Measurements from ENCODE around the gene SMC1B.

The SMC1B gene

DNA sequence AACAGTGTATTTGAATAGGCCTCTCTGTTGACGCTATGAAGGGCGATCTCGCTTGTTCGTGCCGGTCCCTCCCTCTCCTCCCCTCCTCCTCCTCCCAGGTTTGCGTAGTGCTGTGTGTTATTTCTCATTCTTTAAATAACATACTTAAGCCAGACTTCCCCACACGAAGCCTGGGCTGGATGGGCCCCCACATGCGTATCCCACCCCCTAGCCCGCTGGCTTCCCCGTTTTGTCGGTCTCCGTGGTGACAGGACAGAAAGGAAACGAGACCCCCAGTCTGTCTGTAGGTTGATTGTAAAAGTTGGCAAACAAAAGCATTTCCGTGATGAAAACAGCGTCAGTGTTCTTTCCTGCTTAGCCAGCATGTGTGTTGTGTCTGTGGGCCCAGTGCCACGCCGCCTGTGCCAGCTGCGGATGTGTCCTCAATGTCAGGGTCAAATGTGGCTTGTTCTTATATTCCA lies 76.4 kb downstream of the SMC1B start:
- Histone ChIP-seq H3K4me2 (ENCODE audit: low read length) (no peak overlapping the region), H2BK120ac (ENCODE audit: insufficient read depth, low read length, poor library complexity) (no peak overlapping the region), H4K8ac (ENCODE audit: low read depth, low read length) (no peak overlapping the region), H3K36me3 (ENCODE audit: control insufficient read depth in 1 of 2, insufficient read depth in 2 of 2, low read length in 2 of 2) (peaks cover 48 to 57% of the 10 kb centered on the region in 2 experiments), H3K9ac (ENCODE audit: low read length) (no peak overlapping the region), H2BK5ac (ENCODE audit: low read depth, low read length, poor library complexity) (no peak overlapping the region), H4K91ac (ENCODE audit: low read depth, low read length) (no peak overlapping the region), H3K79me2 (ENCODE audit: control insufficient read depth, insufficient read depth, low read length, poor library complexity) (no peaks in the 10 kb centered on the region), H3K9me3 (ENCODE audit: insufficient read depth, low read depth, low read length) (no peaks in the 10 kb centered on the region), H3K27me3 (ENCODE audit: insufficient read depth, low read length) (no peaks in the 10 kb centered on the region), H3K14ac (ENCODE audit: low read length) (no peak overlapping the region), H2AFZ (ENCODE audit: insufficient read depth, low read length, poor library complexity) (no peak overlapping the region), H3K79me1 (ENCODE audit: low read length) (no peaks in the 10 kb centered on the region), H3K27ac (ENCODE audit: low read depth, low read length) (no peak overlapping the region), H3K18ac (ENCODE audit: low read length) (no peak overlapping the region), H3K4ac (ENCODE audit: low read depth, low read length) (no peak overlapping the region), H3K4me1 (ENCODE audit: control insufficient read depth in 1 of 2, insufficient read depth in 2 of 2, low read length in 2 of 2) (no peaks in the 10 kb centered on the region), H4K12ac (ENCODE audit: low read depth, low read length) (no peak overlapping the region), H3K23ac (ENCODE audit: low read length) (no peak overlapping the region), H2BK12ac (ENCODE audit: low read length) (no peak overlapping the region), H3K4me3 (ENCODE audit: low read depth, low read length) (no peak overlapping the region), H2AK5ac (ENCODE audit: low read length) (no peak overlapping the region)
- no peak for DNase-seq
- WGBS (ENCODE audit: extremely low coverage, insufficient coverage, insufficient read length), result no CpG with 5 or more reads among the region's 18 CpGs

DNA sequence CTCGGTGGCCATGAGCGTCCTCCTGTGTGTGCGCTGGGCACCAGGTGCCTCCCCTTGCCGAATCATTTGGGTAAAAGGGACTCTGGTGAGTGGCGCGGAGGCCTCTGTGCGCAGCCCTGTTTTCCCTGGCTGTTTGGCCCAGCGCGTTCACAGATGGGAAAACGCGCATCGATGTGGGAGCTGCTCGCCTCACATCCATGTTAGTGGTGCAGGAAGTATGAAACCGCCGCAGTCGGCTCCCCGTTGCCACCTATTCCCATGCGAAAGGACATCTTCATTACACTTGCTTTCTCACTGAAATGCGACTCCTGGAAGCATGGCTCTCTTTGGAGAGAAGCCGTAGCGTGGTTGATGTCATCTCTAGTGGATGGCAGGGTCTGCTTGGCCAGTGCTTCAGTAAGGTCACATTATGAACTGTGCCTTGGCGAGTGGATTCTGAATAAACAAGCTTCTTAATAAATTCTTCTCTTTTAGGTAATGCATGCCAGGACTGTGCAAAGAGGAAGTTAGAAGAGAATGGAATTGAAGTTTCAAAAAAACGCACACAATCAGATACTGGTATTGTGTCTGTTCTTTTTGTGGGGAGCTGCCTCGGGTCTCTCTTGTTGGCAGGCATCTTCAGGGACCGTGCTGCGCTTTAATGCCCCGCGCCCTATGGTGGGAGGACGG lies 77.4 kb downstream of the SMC1B start:
- Histone ChIP-seq H2AFZ (ENCODE audit: insufficient read depth, low read length, poor library complexity) (no peak overlapping the region), H3K4ac (ENCODE audit: low read depth, low read length) (no peak overlapping the region), H3K9me3 (ENCODE audit: insufficient read depth, low read depth, low read length) (no peaks in the 10 kb centered on the region), H3K18ac (ENCODE audit: low read length) (no peak overlapping the region), H2BK120ac (ENCODE audit: insufficient read depth, low read length, poor library complexity) (no peak overlapping the region), H3K79me2 (ENCODE audit: control insufficient read depth, insufficient read depth, low read length, poor library complexity) (no peaks in the 10 kb centered on the region), H4K91ac (ENCODE audit: low read depth, low read length) (no peak overlapping the region), H3K27me3 (ENCODE audit: insufficient read depth, low read length) (no peaks in the 10 kb centered on the region), H3K4me2 (ENCODE audit: low read length) (no peak overlapping the region), H4K8ac (ENCODE audit: low read depth, low read length) (no peak overlapping the region), H2BK5ac (ENCODE audit: low read depth, low read length, poor library complexity) (no peak overlapping the region), H2BK12ac (ENCODE audit: low read length) (no peak overlapping the region), H3K79me1 (ENCODE audit: low read length) (no peaks in the 10 kb centered on the region), H3K23ac (ENCODE audit: low read length) (no peak overlapping the region), H3K36me3 (ENCODE audit: control insufficient read depth in 1 of 2, insufficient read depth in 2 of 2, low read length in 2 of 2) (peaks cover 52 to 59% of the 10 kb centered on the region in 2 experiments), H3K9ac (ENCODE audit: low read length) (no peak overlapping the region), H3K14ac (ENCODE audit: low read length) (no peak overlapping the region), H3K27ac (ENCODE audit: low read depth, low read length) (no peak overlapping the region), H2AK5ac (ENCODE audit: low read length) (no peak overlapping the region), H4K12ac (ENCODE audit: low read depth, low read length) (no peak overlapping the region), H3K4me1 (ENCODE audit: control insufficient read depth in 1 of 2, insufficient read depth in 2 of 2, low read length in 2 of 2) (no peaks in the 10 kb centered on the region), H3K4me3 (ENCODE audit: low read depth, low read length) (no peak overlapping the region)
- DNase-seq, result no peak
- WGBS (ENCODE audit: extremely low coverage, insufficient coverage, insufficient read length), result no CpG with 5 or more reads among the region's 29 CpGs

DNA sequence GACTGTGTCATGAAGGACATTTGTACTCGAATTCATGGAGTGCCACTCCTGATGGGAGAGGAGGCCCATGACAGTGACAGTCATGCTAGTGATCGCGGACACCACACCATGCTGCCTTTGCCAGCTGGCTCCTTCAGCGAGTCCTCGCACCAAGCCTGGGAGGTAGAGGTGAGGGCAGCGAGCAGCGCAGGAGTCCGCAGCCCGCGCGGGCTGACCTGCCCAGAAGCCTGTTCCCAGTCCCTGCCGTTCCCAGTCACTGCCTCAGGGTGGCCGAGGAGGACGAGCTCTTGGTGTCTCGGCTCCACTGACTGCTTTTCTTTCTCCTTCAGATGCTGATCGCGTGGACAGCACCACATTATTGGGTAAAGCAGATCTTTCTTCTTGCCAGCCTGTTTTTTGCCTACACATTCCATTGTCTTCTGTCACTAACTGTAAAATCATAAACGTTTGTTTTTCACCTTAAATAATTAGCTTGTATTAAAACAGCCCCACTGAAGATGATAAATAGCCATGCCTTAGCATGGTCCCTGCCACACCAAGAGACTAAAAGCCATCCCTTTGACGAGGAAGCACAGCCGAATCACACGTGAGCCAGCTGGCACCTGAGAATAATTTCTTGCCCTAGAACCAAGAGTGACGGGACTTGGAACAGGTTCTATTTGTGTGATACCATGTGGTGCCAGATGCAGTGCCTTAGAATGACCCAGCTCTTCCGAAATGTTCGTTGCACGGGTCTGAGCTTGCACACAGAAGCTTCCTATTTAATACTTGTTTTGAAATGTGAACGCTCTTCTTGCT lies 78.2 kb downstream of the SMC1B start:
- no peak overlapping the region for H2AFZ ChIP-seq (ENCODE audit: insufficient read depth, low read length, poor library complexity)
- H4K12ac ChIP-seq (ENCODE audit: low read depth, low read length), result no peak overlapping the region
- no peak overlapping the region for H3K23ac ChIP-seq (ENCODE audit: low read length)
- peaks cover 54 to 62% of the 10 kb centered on the region in 2 experiments for H3K36me3 ChIP-seq (ENCODE audit: control insufficient read depth in 1 of 2, insufficient read depth in 2 of 2, low read length in 2 of 2)
- H3K27ac ChIP-seq (ENCODE audit: low read depth, low read length), result no peak overlapping the region
- no peak overlapping the region for H2BK5ac ChIP-seq (ENCODE audit: low read depth, low read length, poor library complexity)
- no peak overlapping the region for H2BK120ac ChIP-seq (ENCODE audit: insufficient read depth, low read length, poor library complexity)
- no peak overlapping the region for H2BK12ac ChIP-seq (ENCODE audit: low read length)
- no peaks in the 10 kb centered on the region for H3K79me1 ChIP-seq (ENCODE audit: low read length)
- DNase-seq, result no peak
- no peak overlapping the region for H2AK5ac ChIP-seq (ENCODE audit: low read length)
- H4K91ac ChIP-seq (ENCODE audit: low read depth, low read length), result no peak overlapping the region
- H3K27me3 ChIP-seq (ENCODE audit: insufficient read depth, low read length), result no peaks in the 10 kb centered on the region
- no peaks in the 10 kb centered on the region for H3K79me2 ChIP-seq (ENCODE audit: control insufficient read depth, insufficient read depth, low read length, poor library complexity)
- no peak overlapping the region for H3K4ac ChIP-seq (ENCODE audit: low read depth, low read length)
- no peaks in the 10 kb centered on the region for H3K9me3 ChIP-seq (ENCODE audit: insufficient read depth, low read depth, low read length)
- H3K14ac ChIP-seq (ENCODE audit: low read length), result no peak overlapping the region
- H4K8ac ChIP-seq (ENCODE audit: low read depth, low read length), result no peak overlapping the region
- WGBS (ENCODE audit: extremely low coverage, insufficient coverage, insufficient read length), result no CpG with 5 or more reads among the region's 26 CpGs
- H3K18ac ChIP-seq (ENCODE audit: low read length), result no peak overlapping the region
- H3K4me2 ChIP-seq (ENCODE audit: low read length), result no peak overlapping the region
- H3K9ac ChIP-seq (ENCODE audit: low read length), result no peak overlapping the region
- no peaks in the 10 kb centered on the region for H3K4me1 ChIP-seq (ENCODE audit: control insufficient read depth in 1 of 2, insufficient read depth in 2 of 2, low read length in 2 of 2)
- no peak overlapping the region for H3K4me3 ChIP-seq (ENCODE audit: low read depth, low read length)

DNA sequence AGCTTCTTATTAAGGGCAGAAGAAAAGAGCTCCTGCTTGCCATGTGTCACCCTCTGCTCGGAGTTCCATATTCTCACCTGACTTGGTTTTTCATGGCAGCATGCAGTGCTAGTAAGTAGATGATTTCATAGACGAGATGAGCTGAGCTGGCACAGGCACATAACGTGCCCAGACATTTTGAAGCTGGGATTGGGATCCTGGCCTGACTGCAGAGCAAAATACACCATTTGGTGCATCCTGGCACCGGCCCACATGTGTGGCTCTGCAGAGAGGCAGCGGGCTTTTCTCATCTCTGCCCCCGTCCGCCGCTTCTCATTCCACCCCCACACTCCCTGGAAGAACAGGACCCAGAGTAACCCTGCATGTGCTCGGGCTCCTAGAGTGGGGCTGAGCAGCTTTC lies 78.9 kb downstream of the SMC1B start:
- Histone ChIP-seq H2BK120ac (ENCODE audit: insufficient read depth, low read length, poor library complexity) (no peak overlapping the region), H3K27ac (ENCODE audit: low read depth, low read length) (no peak overlapping the region), H3K79me1 (ENCODE audit: low read length) (no peaks in the 10 kb centered on the region), H3K79me2 (ENCODE audit: control insufficient read depth, insufficient read depth, low read length, poor library complexity) (no peaks in the 10 kb centered on the region), H4K91ac (ENCODE audit: low read depth, low read length) (no peak overlapping the region), H3K9ac (ENCODE audit: low read length) (no peak overlapping the region), H3K4me3 (ENCODE audit: low read depth, low read length) (no peak overlapping the region), H3K4me1 (ENCODE audit: control insufficient read depth in 1 of 2, insufficient read depth in 2 of 2, low read length in 2 of 2) (no peaks in the 10 kb centered on the region), H3K9me3 (ENCODE audit: insufficient read depth, low read depth, low read length) (no peaks in the 10 kb centered on the region), H4K8ac (ENCODE audit: low read depth, low read length) (no peak overlapping the region), H2AK5ac (ENCODE audit: low read length) (no peak overlapping the region), H3K23ac (ENCODE audit: low read length) (no peak overlapping the region), H4K12ac (ENCODE audit: low read depth, low read length) (no peak overlapping the region), H3K36me3 (ENCODE audit: control insufficient read depth in 1 of 2, insufficient read depth in 2 of 2, low read length in 2 of 2) (peaks cover 55 to 61% of the 10 kb centered on the region in 2 experiments), H3K27me3 (ENCODE audit: insufficient read depth, low read length) (no peaks in the 10 kb centered on the region), H3K14ac (ENCODE audit: low read length) (no peak overlapping the region), H3K4me2 (ENCODE audit: low read length) (no peak overlapping the region), H3K18ac (ENCODE audit: low read length) (no peak overlapping the region), H2BK12ac (ENCODE audit: low read length) (no peak overlapping the region), H3K4ac (ENCODE audit: low read depth, low read length) (no peak overlapping the region), H2BK5ac (ENCODE audit: low read depth, low read length, poor library complexity) (no peak overlapping the region), H2AFZ (ENCODE audit: insufficient read depth, low read length, poor library complexity) (no peak overlapping the region)
- WGBS (ENCODE audit: extremely low coverage, insufficient coverage, insufficient read length), result no CpG with 5 or more reads among the region's 9 CpGs
- no peak for DNase-seq

Measured in trophoblast cell (in vitro differentiated cells and primary cell).